OCI-LY7 (cell line): ENCODE measurements around the gene ZSWIM8. TPM values are rescaled to one million over a fixed set of nuclear protein-coding genes. Genes with fewer than 3 reads are reported as not detected.

Source experiments
- BruUV-seq: library from RNA; stranded (reverse); fragments of 400-500 nt; replicated peaks from 2 replicates; lab custom pipeline; 2021; lab: Mats Ljungman, UMichigan
- CTCF ChIA-PET: fragments of 300-600 bp; sonication (Branson Sonifier 250); formaldehyde crosslinking; loops from one replicate; lab custom pipeline; 2022; ENCODE audit warnings: antibody characterized with exemption; ENCODE audit not compliant: unreplicated experiment; lab: Charles Lee
- POLR2A ChIA-PET: fragments of 300-600 bp; sonication (Branson Sonifier 250); formaldehyde crosslinking; loops from one replicate; lab custom pipeline; 2022; ENCODE audit warnings: antibody characterized with exemption; lab: Charles Lee
- DNase-seq: peaks from one replicate; pipeline ENCODE4 v3.0.0-alpha.2; 2015; ENCODE audit warnings: low spot score
- H2AFZ ChIP-seq: fragments of 200-600 bp; sonication (generic), shearing (Covaris generic); 2 replicates; pipeline ENCODE4 v1.6.1; 2014; ENCODE audit warnings: mild to moderate bottlenecking, antibody characterized with exemption, low read length, moderate library complexity
- H3K27ac ChIP-seq: fragments of 200-600 bp; sonication (generic); 2 replicates; pipeline ENCODE4 v1.5.1; 2014; ENCODE audit warnings: mixed run types, low read depth, mild to moderate bottlenecking, moderate library complexity, low read length, inconsistent platforms; ENCODE audit not compliant: poor library complexity, severe bottlenecking
- H3K36me3 ChIP-seq: fragments of 200-600 bp; sonication (generic); 2 replicates; pipeline ENCODE4 v1.6.1; 2014; ENCODE audit warnings: mild to moderate bottlenecking, antibody characterized with exemption, low read length, moderate library complexity, mixed read lengths; ENCODE audit not compliant: insufficient read depth
- H3K4me1 ChIP-seq: fragments of 200-600 bp; sonication (generic); 2 replicates; pipeline ENCODE4 v1.5.1; 2014; ENCODE audit warnings: mild to moderate bottlenecking, low read length; ENCODE audit not compliant: insufficient read depth, poor library complexity, severe bottlenecking
- H3K4me2 ChIP-seq: fragments of 200-600 bp; sonication (generic); 2 replicates; pipeline ENCODE4 v1.6.1; 2014; ENCODE audit warnings: mild to moderate bottlenecking, low read length
- H3K4me3 ChIP-seq: fragments of 200-600 bp; sonication (generic); 2 replicates; pipeline ENCODE4 v1.5.1; 2014; ENCODE audit warnings: mild to moderate bottlenecking, low read depth, low read length; ENCODE audit not compliant: poor library complexity, severe bottlenecking
- H3K79me2 ChIP-seq: fragments of 200-600 bp; sonication (generic); 2 replicates; pipeline ENCODE4 v1.6.1; 2016; ENCODE audit warnings: low read depth, mild to moderate bottlenecking, low read length, moderate library complexity, mixed read lengths; ENCODE audit not compliant: insufficient read depth
- H3K9me2 ChIP-seq: fragments of 200-600 bp; sonication (generic); 2 replicates; pipeline ENCODE4 v1.6.1; 2016; ENCODE audit warnings: mild to moderate bottlenecking, low read length, mixed read lengths; ENCODE audit not compliant: insufficient read depth
- H3K9me3 ChIP-seq: fragments of 200-600 bp; sonication (generic); 2 replicates; pipeline ENCODE4 v1.6.1; 2014; ENCODE audit warnings: mild to moderate bottlenecking, mixed run types, low read length, mixed read lengths
- H4K20me1 ChIP-seq: fragments of 200-600 bp; sonication (generic); 2 replicates; pipeline ENCODE4 v1.6.1; 2014; ENCODE audit warnings: mild to moderate bottlenecking, antibody characterized with exemption, low read length, moderate library complexity, mixed read lengths; ENCODE audit not compliant: insufficient read depth
- EZH2phosphoT487 ChIP-seq: fragments of 200-600 bp; sonication (generic); IDR thresholded peaks from 2 replicates; pipeline ENCODE4 v1.6.1; 2018; ENCODE audit warnings: low read depth, borderline replicate concordance, mild to moderate bottlenecking, mixed run types, antibody characterized with exemption, low read length, moderate library complexity, mixed read lengths
- intact Hi-C: fragments of 100-400 bp; cut with micrococcal nuclease; formaldehyde crosslinking; loops from one replicate; pipeline ENCODE4 v1.10.0; 2022; ENCODE audit not compliant: unreplicated experiment
- total RNA-seq, 2 experiments: library from RNA; depleted of rRNA in 1 of 2; stranded (reverse); fragments of >200 nt in 1 of 2; shearing (Covaris generic) in 1 of 2; gene quantifications; 2 replicates each; pipeline ENCODE4 v1.2.3, GENCODE V29; 2014 to 2022
- TF ChIP-seq, protein P1 (sequence below): fragments of 200-600 bp; sonication (generic); conservative IDR thresholded peaks from 2 replicates; pipeline ENCODE4 v1.5.1; 2014; ENCODE audit warnings: mild to moderate bottlenecking, antibody characterized with exemption, low read length, moderate library complexity, mixed read lengths

The ZSWIM8 gene
- total RNA-seq, 2 experiments from 2014 or later: 22.0 to 52.6 TPM

DNA sequence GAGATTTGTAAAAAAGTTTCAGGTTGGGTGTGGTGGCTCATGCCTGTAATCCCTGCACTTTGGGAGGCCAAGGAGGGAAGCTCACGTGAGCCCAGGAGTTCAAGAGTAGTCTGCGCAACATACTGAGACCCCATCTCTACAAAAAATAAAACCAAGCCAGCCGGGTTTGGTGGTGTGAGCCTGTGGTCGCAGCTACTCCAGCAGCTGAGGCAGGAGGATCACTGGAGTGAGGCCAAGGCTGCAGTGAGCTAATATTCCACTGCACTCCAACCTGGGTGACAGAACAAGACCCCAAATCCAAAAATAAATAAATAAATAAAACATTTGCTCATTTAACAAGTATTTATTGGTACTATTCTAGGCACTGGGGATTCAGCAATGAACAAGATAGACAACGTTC lies 5.1 kb upstream of the ZSWIM8 start:
- intact Hi-C loops: no loop called here
- peaks cover 12% of the 10 kb centered on the region; the same call in 1 of the 2 replicates for H4K20me1 ChIP-seq
- H3K4me1 ChIP-seq: peaks cover 43% of the 10 kb centered on the region
- no peaks in the 10 kb centered on the region for H3K9me3 ChIP-seq
- no peak for DNase-seq
- H3K79me2 ChIP-seq: peaks cover 77% of the 10 kb centered on the region
- peak overlapping the region; percentile 82 for H3K4me2 ChIP-seq
- no peaks in the 10 kb centered on the region for H3K9me2 ChIP-seq
- no TSS peak for BruUV-seq
- no peak overlapping the region for H2AFZ ChIP-seq
- peaks cover 49% of the 10 kb centered on the region for H3K36me3 ChIP-seq
- H3K27ac ChIP-seq: peak overlapping the region; percentile 75
- TF ChIP-seq, protein P1, sequence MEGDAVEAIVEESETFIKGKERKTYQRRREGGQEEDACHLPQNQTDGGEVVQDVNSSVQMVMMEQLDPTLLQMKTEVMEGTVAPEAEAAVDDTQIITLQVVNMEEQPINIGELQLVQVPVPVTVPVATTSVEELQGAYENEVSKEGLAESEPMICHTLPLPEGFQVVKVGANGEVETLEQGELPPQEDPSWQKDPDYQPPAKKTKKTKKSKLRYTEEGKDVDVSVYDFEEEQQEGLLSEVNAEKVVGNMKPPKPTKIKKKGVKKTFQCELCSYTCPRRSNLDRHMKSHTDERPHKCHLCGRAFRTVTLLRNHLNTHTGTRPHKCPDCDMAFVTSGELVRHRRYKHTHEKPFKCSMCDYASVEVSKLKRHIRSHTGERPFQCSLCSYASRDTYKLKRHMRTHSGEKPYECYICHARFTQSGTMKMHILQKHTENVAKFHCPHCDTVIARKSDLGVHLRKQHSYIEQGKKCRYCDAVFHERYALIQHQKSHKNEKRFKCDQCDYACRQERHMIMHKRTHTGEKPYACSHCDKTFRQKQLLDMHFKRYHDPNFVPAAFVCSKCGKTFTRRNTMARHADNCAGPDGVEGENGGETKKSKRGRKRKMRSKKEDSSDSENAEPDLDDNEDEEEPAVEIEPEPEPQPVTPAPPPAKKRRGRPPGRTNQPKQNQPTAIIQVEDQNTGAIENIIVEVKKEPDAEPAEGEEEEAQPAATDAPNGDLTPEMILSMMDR: no peak
- TF ChIP-seq EZH2phosphoT487: no peak
- POLR2A ChIA-PET: interaction anchor here (1.5 to 3.3 kb wide), 4 partner anchors 9 to 50 kb away, joined by 3 to 27 read pairs (median 7); a partner anchor contains a TSS
- CTCF ChIA-PET: no interaction called here
- peak overlapping the region; percentile 94 for H3K4me3 ChIP-seq

DNA sequence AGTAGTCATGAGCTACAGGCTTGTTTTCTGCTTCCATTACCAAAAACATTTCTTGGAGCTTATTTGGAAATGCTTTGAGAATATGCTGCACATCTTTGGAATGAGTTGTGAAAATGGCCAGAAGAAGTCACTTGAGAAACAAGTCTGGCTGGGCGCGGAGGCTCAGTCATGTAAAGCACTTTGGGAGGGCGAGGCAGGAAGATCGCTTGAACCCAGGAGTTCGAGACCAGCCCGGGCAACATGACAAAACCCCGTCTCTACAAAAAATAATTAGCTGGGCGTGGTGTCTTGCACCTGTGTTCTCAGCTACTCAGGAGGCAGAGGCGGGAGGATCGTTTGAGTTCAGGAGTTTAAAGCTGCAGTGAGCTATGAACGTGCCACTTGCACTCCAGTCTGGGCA lies 4.4 kb upstream of the ZSWIM8 start:
- H3K9me3 ChIP-seq: no peaks in the 10 kb centered on the region
- H3K4me3 ChIP-seq: peak overlapping the region; percentile 94
- no peak overlapping the region; the same call in 1 of the 2 replicates for H2AFZ ChIP-seq
- intact Hi-C loops: no loop called here
- H3K79me2 ChIP-seq: peaks cover 71% of the 10 kb centered on the region
- ChIA-PET CTCF (interaction anchor here (1.2 kb wide), 1 partner anchor 8 kb away, joined by 4 read pairs; no protein-coding TSS in a partner anchor), POLR2A (interaction anchor here (1.0 to 3.3 kb wide), 6 partner anchors 9 to 50 kb away, joined by 3 to 27 read pairs (median 6); a partner anchor contains a TSS)
- peak overlapping the region; percentile 82 for H3K4me2 ChIP-seq
- H3K36me3 ChIP-seq: peaks cover 42% of the 10 kb centered on the region
- TF ChIP-seq, protein P1: no peak
- no peak for TF ChIP-seq EZH2phosphoT487
- H3K4me1 ChIP-seq: peaks cover 37% of the 10 kb centered on the region
- peak overlapping the region; percentile 75 for H3K27ac ChIP-seq
- no peaks in the 10 kb centered on the region for H3K9me2 ChIP-seq
- BruUV-seq: TSS peak; percentile 86
- peaks cover 12% of the 10 kb centered on the region; the same call in 1 of the 2 replicates for H4K20me1 ChIP-seq
- peak; percentile 39 for DNase-seq

DNA sequence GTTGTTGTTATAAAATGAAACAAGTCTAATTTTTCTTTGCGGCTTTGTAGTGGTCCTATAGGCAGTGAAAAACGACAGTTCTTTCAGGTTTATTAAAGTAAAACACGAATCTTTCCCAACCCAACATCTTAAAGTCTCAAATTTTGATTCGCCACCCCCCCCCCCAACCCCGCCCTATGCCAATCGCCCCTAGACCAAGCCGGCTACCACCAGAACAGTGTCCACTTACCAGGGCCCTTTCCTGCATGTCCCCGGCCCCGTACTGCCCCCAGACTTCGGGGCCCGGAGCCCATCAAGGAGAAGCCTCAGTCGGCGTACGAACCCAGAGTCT lies 3.9 kb upstream of the ZSWIM8 start:
- DNase-seq: no peak
- no TSS peak for BruUV-seq
- peaks cover 37% of the 10 kb centered on the region for H3K36me3 ChIP-seq
- peak overlapping the region; percentile 94 for H3K4me3 ChIP-seq
- peaks cover 12% of the 10 kb centered on the region; the same call in 1 of the 2 replicates for H4K20me1 ChIP-seq
- TF ChIP-seq, protein P1: no peak
- H3K27ac ChIP-seq: peak overlapping the region; percentile 75
- POLR2A ChIA-PET: interaction anchor here (0.7 to 3.3 kb wide), 9 partner anchors 10 to 51 kb away, joined by 3 to 27 read pairs (median 4); a partner anchor contains a TSS
- peaks cover 38% of the 10 kb centered on the region for H3K4me1 ChIP-seq
- CTCF ChIA-PET: interaction anchor here (0.6 to 1.2 kb wide), 2 partner anchors 8 to 39 kb away, joined by 3 to 4 read pairs; no protein-coding TSS in a partner anchor
- peaks cover 70% of the 10 kb centered on the region for H3K79me2 ChIP-seq
- H2AFZ ChIP-seq: peak overlapping the region; percentile 70; the same call in 1 of the 2 replicates
- no peaks in the 10 kb centered on the region for H3K9me2 ChIP-seq
- intact Hi-C loops: no loop called here
- no peaks in the 10 kb centered on the region for H3K9me3 ChIP-seq
- H3K4me2 ChIP-seq: peak overlapping the region; percentile 82
